Vagina (tissue), 2 donors: ENCODE results near the gene WFIKKN2. TPM values are rescaled to one million over a fixed set of nuclear protein-coding genes. Genes with fewer than 3 reads are reported as not detected.

Experiments
- DNase-seq, 2 donors: peaks; one replicate each; pipeline ENCODE4 v3.0.0-alpha.2; 2017; ENCODE audit errors: extremely low spot score in 2 of 2
- H3K27ac ChIP-seq: fragments of 200-600 bp; sonication (generic); one replicate; pipeline ENCODE4 v1.5.1; 2019
- H3K27me3 ChIP-seq: fragments of 200-600 bp; sonication (generic); one replicate; pipeline ENCODE4 v1.5.1; 2019
- H3K36me3 ChIP-seq, 2 donors: fragments of 200-600 bp; sonication (generic); one replicate each; pipeline ENCODE4 v1.5.1; 2017 to 2019
- H3K4me1 ChIP-seq: fragments of 200-600 bp; sonication (generic); one replicate; pipeline ENCODE4 v1.5.1; 2019
- H3K4me3 ChIP-seq, 2 donors: fragments of 200-600 bp; sonication (generic); 1 replicate in 1 of 2; 2 replicates in 1 of 2; pipeline ENCODE4 v1.5.1; 2016 to 2019
- H3K9me3 ChIP-seq: fragments of 200-600 bp; sonication (generic); one replicate; pipeline ENCODE4 v1.5.1; 2019
- CTCF ChIP-seq, 3 experiments: fragments of 450-650 bp in 2 of 3; fragments of 200-600 bp in 1 of 3; sonication (generic) in 1 of 3; IDR thresholded peaks; one replicate each; pipeline ENCODE4 v1.5.1; 2017 to 2019; ENCODE audit warnings: antibody characterized with exemption in 3 of 3, mild to moderate bottlenecking in 2 of 3, moderate library complexity in 2 of 3
- POLR2A ChIP-seq, 2 donors: fragments of 450-650 bp; IDR thresholded peaks; one replicate each; pipeline ENCODE4 v1.6.1; 2017; ENCODE audit warnings: antibody characterized with exemption in 2 of 2, mild to moderate bottlenecking in 2 of 2, moderate library complexity in 2 of 2
- POLR2AphosphoS5 ChIP-seq, 2 donors: sonication (generic); formaldehyde crosslinking; IDR thresholded peaks; one replicate each; pipeline ENCODE4 v1.9.0; 2017; ENCODE audit warnings: antibody characterized with exemption in 2 of 2, mild to moderate bottlenecking in 2 of 2, low read depth in 1 of 2; ENCODE audit not compliant: insufficient read depth in 1 of 2
- intact Hi-C: fragments of 100-400 bp; cut with DNase I; formaldehyde crosslinking; loops from one replicate; pipeline ENCODE4 v1.15.1; 2023
- total RNA-seq: library from RNA; depleted of rRNA; stranded (reverse); fragments of >200 nt; gene quantifications from one replicate; pipeline ENCODE4 v1.2.3, GENCODE V29; 2016

Gene WFIKKN2
- total RNA-seq, 1 donor from 2014 or later = 0.49 TPM

DNA sequence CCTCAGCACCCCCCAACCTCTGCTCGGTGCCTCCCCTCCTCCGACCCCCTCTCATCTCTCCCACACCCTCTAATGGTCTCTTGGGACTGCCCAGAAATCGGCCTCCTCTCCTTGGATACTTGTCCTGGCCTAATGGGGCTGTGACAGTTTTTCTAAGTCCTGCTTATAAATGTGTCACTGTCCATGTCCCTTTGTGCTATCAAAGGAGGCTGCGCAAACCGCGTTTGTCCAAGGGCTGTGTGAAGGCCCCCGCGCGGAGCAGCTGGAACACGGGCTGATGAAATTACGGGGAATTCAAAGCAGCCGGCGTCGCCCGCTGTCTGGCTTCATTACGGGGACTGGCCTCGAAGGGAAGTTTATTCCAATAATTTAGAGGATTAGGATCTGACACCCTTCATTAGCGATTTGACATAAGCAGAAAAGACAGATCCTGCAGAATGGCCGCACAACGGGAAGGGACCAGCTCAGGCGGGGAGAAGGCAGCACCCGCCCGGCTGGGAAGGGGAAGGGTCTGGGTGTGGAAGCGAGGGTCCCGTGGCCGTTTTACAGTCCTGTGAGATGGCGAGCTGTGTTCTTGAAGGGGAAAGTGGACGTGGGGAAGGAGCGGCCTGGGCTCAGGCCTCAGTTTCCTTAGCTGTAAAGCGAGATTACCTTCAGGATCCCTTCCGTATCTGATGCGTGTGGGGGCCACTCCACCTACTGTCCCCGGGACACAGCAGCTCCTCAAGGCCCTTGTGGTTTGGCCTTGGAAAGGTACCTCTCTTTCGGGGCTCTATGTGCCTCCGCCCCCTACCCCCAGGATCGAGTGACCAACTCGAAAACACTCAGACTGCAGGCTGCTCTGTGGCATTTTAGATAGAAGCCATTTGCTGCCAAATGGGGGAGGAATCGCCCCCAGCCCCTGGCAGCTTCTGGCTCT is 1.6 kb upstream of the WFIKKN2 start:
- Histone ChIP-seq H3K27ac (no peak overlapping the region), H3K4me1 (peaks cover 31% of the 10 kb centered on the region), H3K9me3 (no peaks in the 10 kb centered on the region), H3K4me3 (no peak overlapping the region), H3K27me3 (no peaks in the 10 kb centered on the region), H3K36me3 (no peaks in the 10 kb centered on the region)
- intact Hi-C loops = no loop called here
- DNase-seq = no peak
- TF ChIP-seq POLR2AphosphoS5 (IDR thresholded peaks at IDR 0.05; ENCODE audit: insufficient read depth in 1 of 2, low read depth in 1 of 2) = no peak
- TF ChIP-seq CTCF (IDR thresholded peaks at IDR 0.05) = no peak
- no peak for TF ChIP-seq POLR2A (IDR thresholded peaks at IDR 0.05)

GRCh38 chr17:50834429-50835300 is 721 bp upstream of the WFIKKN2 start:
- H3K4me1 ChIP-seq = peaks cover 31% of the 10 kb centered on the region
- H3K9me3 ChIP-seq = no peaks in the 10 kb centered on the region
- H3K27ac ChIP-seq = peak overlapping the region; percentile 18
- intact Hi-C loops = no loop called here
- DNase-seq = no peak
- H3K4me3 ChIP-seq = peak overlapping the region; percentile 30 to 37
- TF ChIP-seq POLR2A (IDR thresholded peaks at IDR 0.05) = no peak
- TF ChIP-seq CTCF (IDR thresholded peaks at IDR 0.05) = no peak
- no peak for TF ChIP-seq POLR2AphosphoS5 (IDR thresholded peaks at IDR 0.05; ENCODE audit: insufficient read depth in 1 of 2, low read depth in 1 of 2)
- no peaks in the 10 kb centered on the region for H3K36me3 ChIP-seq
- H3K27me3 ChIP-seq = no peaks in the 10 kb centered on the region

GRCh38 chr17:50836826-50837225 is 1.4 kb downstream of the WFIKKN2 start:
- Histone ChIP-seq H3K27ac (no peak overlapping the region), H3K36me3 (no peaks in the 10 kb centered on the region), H3K27me3 (no peaks in the 10 kb centered on the region), H3K4me3 (no peak overlapping the region), H3K4me1 (peaks cover 15% of the 10 kb centered on the region), H3K9me3 (no peaks in the 10 kb centered on the region)
- intact Hi-C loops = no loop called here
- TF ChIP-seq POLR2AphosphoS5 (IDR thresholded peaks at IDR 0.05; ENCODE audit: insufficient read depth in 1 of 2, low read depth in 1 of 2) (no peak), CTCF (IDR thresholded peaks at IDR 0.05) (no peak), POLR2A (IDR thresholded peaks at IDR 0.05) (no peak)
- no peak for DNase-seq

GRCh38 chr17:50837286-50837979 is 2.0 kb downstream of the WFIKKN2 start:
- H3K27ac ChIP-seq = no peak overlapping the region
- TF ChIP-seq CTCF (IDR thresholded peaks at IDR 0.05) = no peak
- no peak for TF ChIP-seq POLR2AphosphoS5 (IDR thresholded peaks at IDR 0.05; ENCODE audit: insufficient read depth in 1 of 2, low read depth in 1 of 2)
- no peak for TF ChIP-seq POLR2A (IDR thresholded peaks at IDR 0.05)
- no peaks in the 10 kb centered on the region for H3K36me3 ChIP-seq
- H3K4me3 ChIP-seq = no peak overlapping the region
- H3K4me1 ChIP-seq = peaks cover 15% of the 10 kb centered on the region
- no peaks in the 10 kb centered on the region for H3K27me3 ChIP-seq
- DNase-seq = no peak
- no peaks in the 10 kb centered on the region for H3K9me3 ChIP-seq
- intact Hi-C loops = no loop called here
